Mucosa of descending colon (tissue), 3 donors: ENCODE data around the gene TPD52L2. TPM values are rescaled to one million over a fixed set of nuclear protein-coding genes. Genes with fewer than 3 reads are reported as not detected.

Experiments used
- ATAC-seq: fragments of 200-7000 bp; cut with Tn5 transposase; one replicate; pipeline ENCODE4 v1.9.1; 2020; ENCODE audit warnings: mild to moderate bottlenecking, moderate library complexity
- DNase-seq, 3 donors: peaks; one replicate each; pipeline ENCODE4 v3.0.0-alpha.2; 2020
- H3K36me3 ChIP-seq: fragments of 200-600 bp; one replicate; pipeline ENCODE4 v1.8.0; 2021; ENCODE audit warnings: low read depth, mild to moderate bottlenecking
- H3K4me1 ChIP-seq: fragments of 200-600 bp; one replicate; pipeline ENCODE4 v1.8.0; 2021; ENCODE audit warnings: low read depth, mild to moderate bottlenecking
- H3K4me3 ChIP-seq: fragments of 200-600 bp; one replicate; pipeline ENCODE4 v1.8.0; 2021; ENCODE audit warnings: mild to moderate bottlenecking
- H3K9me3 ChIP-seq: fragments of 200-600 bp; one replicate; pipeline ENCODE4 v1.8.0; 2021; ENCODE audit warnings: mild to moderate bottlenecking
- intact Hi-C, 2 donors: fragments of 100-400 bp; cut with DNase I in 1 of 2; cut with micrococcal nuclease in 1 of 2; formaldehyde crosslinking; loops; one replicate each; pipeline versions ENCODE4 v1.11.0 to v1.11.1; 2022; cut with DNase I, micrococcal nuclease
- total RNA-seq, 3 donors: library from RNA; stranded (reverse); fragmentation: NEBNext Ultra II Directional in 2 of 3; extraction: Animal tissue kit (Norgen Biotek cat#: 25700) in 2 of 3; gene quantifications; one replicate each; pipeline versions ENCODE4 v1.2.1 to v1.2.4, GENCODE V29; 2021 to 2023
- TF ChIP-seq, protein P1 (sequence below): fragments of 200-600 bp; IDR thresholded peaks from one replicate; pipeline ENCODE4 v1.8.0; 2022; ENCODE audit warnings: antibody characterized with exemption, mild to moderate bottlenecking
- donor health status: DM: no; HTN: no; CAD: no; lungs with moderate emphysema.
- donor health status: DM: no; HTN: no; CAD: no.
- donor health status: DM: no; HTN: yes; CAD: no.

TPD52L2 gene
- total RNA-seq, 3 donors from 2014 or later = 48.7 to 71.7 (median 55.7) TPM

DNA sequence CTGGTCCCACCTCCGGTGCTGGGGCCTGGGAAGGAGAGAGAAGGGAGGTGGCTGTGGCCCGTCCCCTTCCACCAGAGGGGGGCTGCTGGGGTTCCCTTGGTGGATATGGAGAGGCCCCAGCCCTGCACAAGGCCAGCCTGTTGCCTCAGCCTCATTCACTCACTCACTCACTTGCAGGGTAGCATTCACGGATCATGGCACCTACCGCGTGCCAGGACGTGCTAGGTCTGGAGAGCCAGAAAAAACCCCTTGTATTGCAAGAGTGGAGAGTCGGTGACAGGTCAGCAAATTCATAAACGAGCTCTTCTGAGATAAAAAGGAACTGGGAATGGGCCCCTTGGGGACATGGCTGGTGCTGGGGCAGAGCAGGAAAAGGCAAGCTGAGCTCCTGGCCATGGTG is 27.6 kb upstream of the TPD52L2 start:
- DNase-seq = no peak
- TF ChIP-seq, protein P1, sequence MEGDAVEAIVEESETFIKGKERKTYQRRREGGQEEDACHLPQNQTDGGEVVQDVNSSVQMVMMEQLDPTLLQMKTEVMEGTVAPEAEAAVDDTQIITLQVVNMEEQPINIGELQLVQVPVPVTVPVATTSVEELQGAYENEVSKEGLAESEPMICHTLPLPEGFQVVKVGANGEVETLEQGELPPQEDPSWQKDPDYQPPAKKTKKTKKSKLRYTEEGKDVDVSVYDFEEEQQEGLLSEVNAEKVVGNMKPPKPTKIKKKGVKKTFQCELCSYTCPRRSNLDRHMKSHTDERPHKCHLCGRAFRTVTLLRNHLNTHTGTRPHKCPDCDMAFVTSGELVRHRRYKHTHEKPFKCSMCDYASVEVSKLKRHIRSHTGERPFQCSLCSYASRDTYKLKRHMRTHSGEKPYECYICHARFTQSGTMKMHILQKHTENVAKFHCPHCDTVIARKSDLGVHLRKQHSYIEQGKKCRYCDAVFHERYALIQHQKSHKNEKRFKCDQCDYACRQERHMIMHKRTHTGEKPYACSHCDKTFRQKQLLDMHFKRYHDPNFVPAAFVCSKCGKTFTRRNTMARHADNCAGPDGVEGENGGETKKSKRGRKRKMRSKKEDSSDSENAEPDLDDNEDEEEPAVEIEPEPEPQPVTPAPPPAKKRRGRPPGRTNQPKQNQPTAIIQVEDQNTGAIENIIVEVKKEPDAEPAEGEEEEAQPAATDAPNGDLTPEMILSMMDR = no peak
- H3K4me1 ChIP-seq = peaks cover 19% of the 10 kb centered on the region
- intact Hi-C loops = no loop called here
- no peaks in the 10 kb centered on the region for H3K36me3 ChIP-seq
- H3K9me3 ChIP-seq = no peaks in the 10 kb centered on the region
- no peak overlapping the region for H3K4me3 ChIP-seq
- no peak for ATAC-seq

DNA sequence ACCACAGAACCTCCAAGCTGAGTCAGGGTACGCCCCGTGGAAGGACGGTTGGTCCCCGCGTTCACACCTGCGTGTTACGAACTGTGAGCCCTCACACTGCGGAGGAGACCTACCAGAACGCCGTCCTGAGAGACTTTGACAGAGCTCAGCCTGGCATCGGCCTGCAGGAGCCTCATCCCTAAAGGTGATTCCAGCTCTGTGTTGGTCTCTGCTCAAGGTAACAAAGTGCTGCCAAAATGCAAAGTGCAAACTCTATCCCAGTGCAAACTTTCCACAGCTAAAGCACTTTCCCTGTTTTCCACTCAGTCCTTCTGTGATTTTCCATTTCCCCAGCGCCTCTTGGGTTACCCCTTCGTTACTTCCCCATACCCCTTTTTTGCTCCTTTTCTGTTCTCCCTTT is 25.4 kb upstream of the TPD52L2 start:
- H3K4me1 ChIP-seq = peaks cover 10% of the 10 kb centered on the region
- intact Hi-C loops = no loop called here
- TF ChIP-seq, protein P1 = no peak
- no peak for ATAC-seq
- no peaks in the 10 kb centered on the region for H3K36me3 ChIP-seq
- no peak overlapping the region for H3K4me3 ChIP-seq
- no peaks in the 10 kb centered on the region for H3K9me3 ChIP-seq
- no peak for DNase-seq

DNA sequence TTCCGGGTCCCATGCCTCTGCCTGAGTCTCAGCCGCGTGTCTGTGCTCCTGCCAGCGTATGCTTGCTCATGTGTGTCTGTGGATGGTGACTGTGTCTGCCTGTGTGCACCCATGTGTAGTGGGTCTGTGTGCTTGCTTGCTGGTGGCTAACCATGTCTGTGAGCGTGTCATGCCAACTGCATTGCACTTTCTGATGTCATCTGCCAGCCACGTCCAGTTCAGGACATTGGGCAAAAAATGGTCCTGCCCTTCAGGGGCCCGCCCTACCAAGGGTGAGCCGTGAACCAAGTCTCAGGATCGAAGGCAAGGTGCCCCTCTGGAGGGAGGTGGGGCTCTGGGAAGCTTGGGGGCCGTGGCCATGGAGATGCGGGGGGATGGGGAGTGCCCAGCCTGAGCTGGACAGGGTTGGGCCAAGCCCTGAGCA is 24.7 kb upstream of the TPD52L2 start:
- Histone ChIP-seq H3K9me3 (no peaks in the 10 kb centered on the region), H3K4me1 (peaks cover 2% of the 10 kb centered on the region), H3K4me3 (no peak overlapping the region), H3K36me3 (no peaks in the 10 kb centered on the region)
- intact Hi-C loops = no loop called here
- TF ChIP-seq, protein P1 = no peak
- DNase-seq (no peak), ATAC-seq (no peak)

DNA sequence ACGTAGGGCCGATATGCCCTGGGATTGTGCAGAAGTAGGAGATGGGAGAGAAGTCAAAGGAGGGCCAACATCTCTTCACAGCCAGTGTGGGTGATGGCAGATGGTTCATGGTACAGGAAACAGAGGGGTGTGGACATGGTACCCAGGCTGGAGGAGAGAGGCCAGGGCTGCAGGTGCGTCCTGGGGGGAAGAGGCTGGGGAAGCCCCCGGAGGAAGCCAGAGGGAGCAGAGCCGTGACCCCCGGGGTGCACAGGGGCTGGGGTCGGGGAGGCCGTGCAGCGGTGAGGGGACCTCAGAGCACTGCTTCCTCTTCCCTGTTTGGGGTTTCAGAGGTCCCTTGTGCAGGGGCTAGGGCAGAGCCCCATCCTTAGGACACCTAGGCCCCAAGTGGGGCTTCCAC is 22.8 kb upstream of the TPD52L2 start:
- ATAC-seq = no peak
- intact Hi-C loops = no loop called here
- no peak for DNase-seq
- H3K9me3 ChIP-seq = no peaks in the 10 kb centered on the region
- no peaks in the 10 kb centered on the region for H3K4me1 ChIP-seq
- H3K36me3 ChIP-seq = no peaks in the 10 kb centered on the region
- TF ChIP-seq, protein P1 = no peak
- no peak overlapping the region for H3K4me3 ChIP-seq

DNA sequence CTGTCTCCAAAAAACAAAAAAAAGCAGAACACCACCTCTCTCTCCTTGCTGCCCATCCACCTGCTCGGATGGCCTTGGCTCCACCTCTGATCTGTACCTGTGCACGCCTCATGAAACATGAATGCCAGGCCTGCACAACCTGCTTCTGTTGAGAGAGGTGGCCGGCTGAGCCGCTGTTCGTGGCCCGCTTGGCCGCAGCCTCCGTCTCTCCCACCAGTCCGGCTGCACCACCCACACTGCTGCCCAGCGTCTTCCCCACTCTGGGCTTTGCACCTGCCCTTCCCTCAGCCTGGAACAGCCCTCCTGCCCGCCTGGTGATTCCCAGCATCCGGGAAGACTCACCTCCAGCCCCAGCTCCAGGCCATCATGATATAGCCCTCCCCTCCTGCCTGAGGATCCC is 21.8 kb upstream of the TPD52L2 start:
- Histone ChIP-seq H3K4me3 (no peak overlapping the region), H3K36me3 (no peaks in the 10 kb centered on the region), H3K9me3 (no peaks in the 10 kb centered on the region), H3K4me1 (no peaks in the 10 kb centered on the region)
- intact Hi-C loops = no loop called here
- TF ChIP-seq, protein P1 = no peak
- ATAC-seq = no peak
- no peak for DNase-seq

DNA sequence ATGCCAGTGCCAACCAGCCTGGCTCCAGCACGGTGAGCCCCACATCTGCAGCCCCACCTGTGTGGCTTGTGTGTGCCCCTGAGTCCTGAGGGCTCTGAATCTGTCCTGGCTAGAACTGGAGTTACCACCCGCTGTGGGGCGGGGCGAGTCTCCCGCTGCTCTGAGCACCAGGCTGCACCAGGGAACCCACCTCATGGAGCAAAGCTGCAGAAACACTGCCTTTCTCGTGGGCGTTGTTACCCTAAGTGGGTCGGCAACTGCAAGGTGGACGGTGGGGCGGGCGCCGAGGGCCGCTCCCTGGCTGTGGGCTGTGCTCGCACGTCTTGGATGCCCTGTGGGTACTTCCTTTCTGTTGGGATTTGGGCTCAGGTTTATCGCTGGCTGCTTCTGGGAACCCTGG is 21.3 kb upstream of the TPD52L2 start:
- H3K36me3 ChIP-seq = no peaks in the 10 kb centered on the region
- ATAC-seq (no peak), DNase-seq (no peak)
- H3K4me1 ChIP-seq = no peaks in the 10 kb centered on the region
- TF ChIP-seq, protein P1 = no peak
- H3K4me3 ChIP-seq = no peak overlapping the region
- intact Hi-C loops = no loop called here
- no peaks in the 10 kb centered on the region for H3K9me3 ChIP-seq
